GDM1 (cell line): Measurements from ENCODE around the gene PRR33.
A peak's percentile ranks its signal among the peaks of the same experiment; 100 is the strongest.
"Not testable (repeated sequence)": the region's sequence is repeated elsewhere in the genome, so short reads cannot be mapped to it uniquely, and the experiment has no call there.

Source experiments
- DNase-seq: peaks from one replicate; lab custom pipeline; 2025; lab: John Stamatoyannopoulos, UW

Gene PRR33

GRCh38 chr11:1875851-1876301 lies 15.8 kb downstream of the PRR33 start:
- DNase-seq, result not testable (repeated sequence)

GRCh38 chr11:1875093-1875850 lies 16.4 kb downstream of the PRR33 start:
- no peak for DNase-seq

- DNase-seq, result not testable (repeated sequence)
These were observed 17.1 kb downstream of the PRR33 start for GRCh38 chr11:1874441-1875092.

- DNase-seq, result not testable (repeated sequence)
These were observed 17.9 kb downstream of the PRR33 start for GRCh38 chr11:1873813-1874150.

GRCh38 chr11:1873048-1873812 lies 18.5 kb downstream of the PRR33 start:
- no peak for DNase-seq

GRCh38 chr11:1872267-1872985 lies 19.3 kb downstream of the PRR33 start:
- no peak for DNase-seq

- DNase-seq, result no peak
These were observed 20.2 kb downstream of the PRR33 start for GRCh38 chr11:1871531-1871930.

GRCh38 chr11:1870721-1871466 lies 20.8 kb downstream of the PRR33 start:
- DNase-seq, result no peak

- DNase-seq, result no peak
These were observed 21.4 kb downstream of the PRR33 start for GRCh38 chr11:1870326-1870696.

- no peak for DNase-seq
These were observed 22.0 kb downstream of the PRR33 start for GRCh38 chr11:1869427-1870325.

- DNase-seq, result no peak
These were observed 22.9 kb downstream of the PRR33 start for GRCh38 chr11:1868636-1869291.

- no peak for DNase-seq
These were observed 23.5 kb downstream of the PRR33 start for GRCh38 chr11:1868056-1868635.

- no peak for DNase-seq
These were observed 24.3 kb downstream of the PRR33 start for GRCh38 chr11:1867381-1867780.

GRCh38 chr11:1866776-1867175 lies 24.9 kb downstream of the PRR33 start:
- DNase-seq, result no peak

GRCh38 chr11:1866226-1866625 lies 25.5 kb downstream of the PRR33 start:
- no peak for DNase-seq

- no peak for DNase-seq
These were observed 26.6 kb downstream of the PRR33 start for GRCh38 chr11:1864831-1865665.

- no peak for DNase-seq
These were observed 27.5 kb downstream of the PRR33 start for GRCh38 chr11:1864231-1864630.

GRCh38 chr11:1863352-1864216 lies 28.1 kb downstream of the PRR33 start:
- DNase-seq, result peak; percentile 22
